KMS-11 (cell line): ENCODE data around the gene DEFB129.

Experiments
- H2AFZ ChIP-seq: fragments of 200-600 bp; sonication (generic); 2 replicates; pipeline ENCODE4 v1.6.1; 2016; ENCODE audit warnings: antibody characterized with exemption, mixed run types, low read depth
- H3K27ac ChIP-seq: fragments of 200-600 bp; sonication (generic); 2 replicates; pipeline ENCODE4 v1.6.1; 2016; ENCODE audit warnings: mild to moderate bottlenecking, mixed run types
- H3K27me3 ChIP-seq: fragments of 200-600 bp; sonication (generic); 2 replicates; pipeline ENCODE4 v1.6.1; 2017; ENCODE audit warnings: mild to moderate bottlenecking, low read depth, mixed run types, moderate library complexity; ENCODE audit not compliant: insufficient read depth
- H3K36me3 ChIP-seq: fragments of 200-600 bp; sonication (generic); 2 replicates; pipeline ENCODE4 v1.6.1; 2017; ENCODE audit warnings: mild to moderate bottlenecking, mixed run types; ENCODE audit not compliant: insufficient read depth
- H3K4me1 ChIP-seq: fragments of 200-600 bp; sonication (generic); 2 replicates; pipeline ENCODE4 v1.6.1; 2016; ENCODE audit warnings: mild to moderate bottlenecking, low read depth, mixed run types; ENCODE audit not compliant: poor library complexity, severe bottlenecking
- H3K4me2 ChIP-seq: fragments of 200-600 bp; sonication (generic); 2 replicates; pipeline ENCODE4 v1.7.0; 2016; ENCODE audit warnings: mild to moderate bottlenecking, mixed run types
- H3K4me3 ChIP-seq: fragments of 200-600 bp; sonication (generic); IDR thresholded peaks from 2 replicates; pipeline ENCODE4 v1.6.1; 2017; ENCODE audit warnings: low read depth, low read length, mixed read lengths; ENCODE audit not compliant: insufficient read depth
- H3K79me2 ChIP-seq: fragments of 200-600 bp; sonication (generic); 2 replicates; pipeline ENCODE4 v1.6.1; 2016; ENCODE audit warnings: low read depth, mixed run types; ENCODE audit not compliant: insufficient read depth
- H3K9ac ChIP-seq: fragments of 200-600 bp; sonication (generic); 2 replicates; pipeline ENCODE4 v1.6.1; 2016; ENCODE audit warnings: mild to moderate bottlenecking, mixed run types
- H4K20me1 ChIP-seq: fragments of 200-600 bp; sonication (generic); 2 replicates; pipeline ENCODE4 v1.6.1; 2016; ENCODE audit warnings: mild to moderate bottlenecking, mixed run types; ENCODE audit not compliant: insufficient read depth
- CTCF ChIP-seq: fragments of 200-600 bp; sonication (generic); conservative IDR thresholded peaks from 2 replicates; pipeline ENCODE4 v1.6.1; 2017; ENCODE audit warnings: low read depth, mild to moderate bottlenecking, antibody characterized with exemption, low read length, moderate library complexity, mixed read lengths

The DEFB129 gene

DNA sequence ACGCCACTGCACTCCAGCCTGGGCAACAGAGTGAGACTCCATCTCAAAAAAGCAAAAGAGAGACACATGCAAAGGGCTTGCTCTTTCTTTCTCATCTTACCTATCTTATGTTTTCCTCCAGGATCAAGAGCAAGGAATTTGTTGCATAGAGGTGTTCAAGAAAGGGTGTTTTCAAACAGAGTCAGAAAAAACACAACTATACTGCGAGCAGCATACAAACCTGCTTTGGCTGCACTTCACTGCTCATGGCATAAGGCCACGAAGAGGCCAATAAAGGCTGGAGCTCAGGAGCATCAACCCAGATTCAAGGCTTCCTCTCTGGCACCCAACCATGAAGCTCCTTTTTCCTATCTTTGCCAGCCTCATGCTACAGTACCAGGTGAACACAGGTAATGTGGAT, at the start of gene DEFB129:
Gene DEFB129, plus strand, starts transcription at position 301 of the 400 bp plus-strand sequence. Its CDS starts 31 bp downstream, at position 332.
- no peaks in the 10 kb centered on the region for H4K20me1 ChIP-seq
- TF ChIP-seq CTCF, result no peak
- H3K4me3 ChIP-seq, result no peak within 1 kb of the TSS
- H3K36me3 ChIP-seq, result no peaks in the 10 kb centered on the region
- H3K79me2 ChIP-seq, result no peaks in the 10 kb centered on the region
- no peaks in the 10 kb centered on the region for H3K4me1 ChIP-seq
- no peak within 1 kb of the TSS for H3K27ac ChIP-seq
- H3K9ac ChIP-seq, result no peak within 1 kb of the TSS
- no peak within 1 kb of the TSS for H3K4me2 ChIP-seq
- no peak within 1 kb of the TSS for H2AFZ ChIP-seq
- no peaks in the 10 kb centered on the region for H3K27me3 ChIP-seq

DNA sequence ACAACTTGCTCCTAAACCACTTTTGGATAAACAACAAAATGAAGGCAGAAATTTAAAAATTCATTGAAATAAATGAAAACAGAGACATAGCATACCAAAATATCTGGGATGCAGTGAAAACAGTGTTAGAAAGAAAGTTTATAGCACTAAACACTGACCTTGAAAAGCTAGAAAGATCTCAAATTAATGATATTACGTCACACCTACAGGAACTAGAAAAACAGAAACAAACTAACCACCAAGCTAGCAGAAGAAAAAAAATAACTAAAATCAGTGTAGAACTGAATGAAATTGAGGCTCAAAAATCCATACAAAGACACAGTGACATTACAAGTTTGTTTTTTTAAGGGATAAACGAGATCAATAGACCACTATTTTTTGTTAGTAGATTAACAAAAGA, 42.8 kb upstream of the DEFB129 start:
- Histone ChIP-seq H3K4me1 (no peaks in the 10 kb centered on the region), H3K79me2 (no peaks in the 10 kb centered on the region), H3K27me3 (no peaks in the 10 kb centered on the region), H3K4me3 (no peak overlapping the region), H3K36me3 (no peaks in the 10 kb centered on the region), H3K4me2 (no peak overlapping the region), H2AFZ (no peak overlapping the region), H4K20me1 (no peaks in the 10 kb centered on the region), H3K9ac (no peak overlapping the region), H3K27ac (no peak overlapping the region)
- no peak for TF ChIP-seq CTCF

- no peak for TF ChIP-seq CTCF
Measured at GRCh38 chr20:187733-188132, 39.3 kb upstream of the DEFB129 start.

GRCh38 chr20:189611-190010, 37.4 kb upstream of the DEFB129 start, which contains the start of gene DEFB128:
TSS of gene DEFB128 (minus strand) at chr20:189711. CDS start at chr20:189623, 88 bp downstream.
- Histone ChIP-seq H3K36me3 (no peaks in the 10 kb centered on the region), H3K4me2 (no peak within 1 kb of the TSS), H3K9ac (no peak within 1 kb of the TSS), H3K4me3 (no peak within 1 kb of the TSS), H3K4me1 (no peaks in the 10 kb centered on the region), H3K27me3 (no peaks in the 10 kb centered on the region), H3K79me2 (no peaks in the 10 kb centered on the region), H3K27ac (no peak within 1 kb of the TSS), H4K20me1 (no peaks in the 10 kb centered on the region), H2AFZ (no peak within 1 kb of the TSS)
- TF ChIP-seq CTCF, result no peak

More at GRCh38 chr20:187733-188132, 39.3 kb upstream of the DEFB129 start:
- Histone ChIP-seq H3K27ac (no peak overlapping the region), H4K20me1 (no peaks in the 10 kb centered on the region), H3K9ac (no peak overlapping the region), H3K4me1 (no peaks in the 10 kb centered on the region), H2AFZ (no peak overlapping the region), H3K79me2 (no peaks in the 10 kb centered on the region), H3K36me3 (no peaks in the 10 kb centered on the region), H3K4me3 (no peak overlapping the region), H3K4me2 (no peak overlapping the region), H3K27me3 (no peaks in the 10 kb centered on the region)
